ENCODE measurements around the gene FCN2.

DNA sequence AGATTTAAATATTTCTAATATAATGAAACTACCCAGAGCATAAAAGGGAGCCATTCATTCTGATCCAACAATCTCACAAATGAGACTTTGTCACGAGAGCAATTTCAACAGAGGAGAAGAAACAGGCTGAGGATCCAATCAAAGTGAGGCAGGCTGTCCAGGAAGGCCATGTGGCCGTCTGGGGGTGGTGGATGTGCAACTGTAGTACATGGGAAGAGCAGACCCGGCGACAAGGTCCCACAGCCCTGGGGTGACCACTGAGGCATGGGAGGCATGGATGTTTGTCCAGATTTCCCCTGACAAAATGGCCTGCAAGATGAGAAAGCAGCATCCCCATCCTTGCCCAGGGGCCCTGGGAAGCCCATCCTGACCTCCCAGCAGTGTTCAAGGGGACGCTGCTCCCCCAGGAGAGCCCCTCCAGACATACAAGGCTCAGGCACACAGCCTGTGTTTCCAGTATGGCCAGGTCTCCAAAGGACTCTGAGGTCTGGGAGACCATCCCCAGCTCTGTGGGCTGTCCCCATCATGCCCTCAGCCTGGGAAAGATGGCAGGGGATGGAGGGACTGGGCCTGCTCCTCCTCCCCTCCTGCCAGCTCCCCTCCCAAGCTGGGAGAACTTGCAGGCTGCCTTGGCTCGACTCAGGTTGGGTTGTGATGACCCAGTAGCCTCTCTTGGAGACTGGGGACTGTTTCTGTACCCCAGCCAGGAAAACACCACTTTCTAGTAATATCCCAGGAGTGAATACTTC is 27.5 kb upstream of the FCN2 start:
- TF ChIP-seq, protein P1, sequence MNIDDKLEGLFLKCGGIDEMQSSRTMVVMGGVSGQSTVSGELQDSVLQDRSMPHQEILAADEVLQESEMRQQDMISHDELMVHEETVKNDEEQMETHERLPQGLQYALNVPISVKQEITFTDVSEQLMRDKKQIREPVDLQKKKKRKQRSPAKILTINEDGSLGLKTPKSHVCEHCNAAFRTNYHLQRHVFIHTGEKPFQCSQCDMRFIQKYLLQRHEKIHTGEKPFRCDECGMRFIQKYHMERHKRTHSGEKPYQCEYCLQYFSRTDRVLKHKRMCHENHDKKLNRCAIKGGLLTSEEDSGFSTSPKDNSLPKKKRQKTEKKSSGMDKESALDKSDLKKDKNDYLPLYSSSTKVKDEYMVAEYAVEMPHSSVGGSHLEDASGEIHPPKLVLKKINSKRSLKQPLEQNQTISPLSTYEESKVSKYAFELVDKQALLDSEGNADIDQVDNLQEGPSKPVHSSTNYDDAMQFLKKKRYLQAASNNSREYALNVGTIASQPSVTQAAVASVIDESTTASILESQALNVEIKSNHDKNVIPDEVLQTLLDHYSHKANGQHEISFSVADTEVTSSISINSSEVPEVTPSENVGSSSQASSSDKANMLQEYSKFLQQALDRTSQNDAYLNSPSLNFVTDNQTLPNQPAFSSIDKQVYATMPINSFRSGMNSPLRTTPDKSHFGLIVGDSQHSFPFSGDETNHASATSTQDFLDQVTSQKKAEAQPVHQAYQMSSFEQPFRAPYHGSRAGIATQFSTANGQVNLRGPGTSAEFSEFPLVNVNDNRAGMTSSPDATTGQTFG (tag by site-specific recombination; IDR thresholded peaks at IDR 0.05; ENCODE audit: borderline replicate concordance) = no peak
- TF ChIP-seq, protein P2, sequence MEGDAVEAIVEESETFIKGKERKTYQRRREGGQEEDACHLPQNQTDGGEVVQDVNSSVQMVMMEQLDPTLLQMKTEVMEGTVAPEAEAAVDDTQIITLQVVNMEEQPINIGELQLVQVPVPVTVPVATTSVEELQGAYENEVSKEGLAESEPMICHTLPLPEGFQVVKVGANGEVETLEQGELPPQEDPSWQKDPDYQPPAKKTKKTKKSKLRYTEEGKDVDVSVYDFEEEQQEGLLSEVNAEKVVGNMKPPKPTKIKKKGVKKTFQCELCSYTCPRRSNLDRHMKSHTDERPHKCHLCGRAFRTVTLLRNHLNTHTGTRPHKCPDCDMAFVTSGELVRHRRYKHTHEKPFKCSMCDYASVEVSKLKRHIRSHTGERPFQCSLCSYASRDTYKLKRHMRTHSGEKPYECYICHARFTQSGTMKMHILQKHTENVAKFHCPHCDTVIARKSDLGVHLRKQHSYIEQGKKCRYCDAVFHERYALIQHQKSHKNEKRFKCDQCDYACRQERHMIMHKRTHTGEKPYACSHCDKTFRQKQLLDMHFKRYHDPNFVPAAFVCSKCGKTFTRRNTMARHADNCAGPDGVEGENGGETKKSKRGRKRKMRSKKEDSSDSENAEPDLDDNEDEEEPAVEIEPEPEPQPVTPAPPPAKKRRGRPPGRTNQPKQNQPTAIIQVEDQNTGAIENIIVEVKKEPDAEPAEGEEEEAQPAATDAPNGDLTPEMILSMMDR (tag by site-specific recombination; IDR thresholded peaks at IDR 0.05) = no peak
- TF ChIP-seq ZNF211 (tag by site-specific recombination; IDR thresholded peaks at IDR 0.05; ENCODE audit: low read depth) (no peak), ZNF184 (tag by site-specific recombination; IDR thresholded peaks at IDR 0.05) (no peak), YY2 (tag by site-specific recombination; IDR thresholded peaks at IDR 0.05) (no peak), KLF1 (tag by site-specific recombination; IDR thresholded peaks at IDR 0.05) (no peak)
- TF ChIP-seq, protein P3, sequence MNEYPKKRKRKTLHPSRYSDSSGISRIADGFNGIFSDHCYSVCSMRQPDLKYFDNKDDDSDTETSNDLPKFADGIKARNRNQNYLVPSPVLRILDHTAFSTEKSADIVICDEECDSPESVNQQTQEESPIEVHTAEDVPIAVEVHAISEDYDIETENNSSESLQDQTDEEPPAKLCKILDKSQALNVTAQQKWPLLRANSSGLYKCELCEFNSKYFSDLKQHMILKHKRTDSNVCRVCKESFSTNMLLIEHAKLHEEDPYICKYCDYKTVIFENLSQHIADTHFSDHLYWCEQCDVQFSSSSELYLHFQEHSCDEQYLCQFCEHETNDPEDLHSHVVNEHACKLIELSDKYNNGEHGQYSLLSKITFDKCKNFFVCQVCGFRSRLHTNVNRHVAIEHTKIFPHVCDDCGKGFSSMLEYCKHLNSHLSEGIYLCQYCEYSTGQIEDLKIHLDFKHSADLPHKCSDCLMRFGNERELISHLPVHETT (tag by site-specific recombination; IDR thresholded peaks at IDR 0.05) = no peak
- TF ChIP-seq, protein P4, sequence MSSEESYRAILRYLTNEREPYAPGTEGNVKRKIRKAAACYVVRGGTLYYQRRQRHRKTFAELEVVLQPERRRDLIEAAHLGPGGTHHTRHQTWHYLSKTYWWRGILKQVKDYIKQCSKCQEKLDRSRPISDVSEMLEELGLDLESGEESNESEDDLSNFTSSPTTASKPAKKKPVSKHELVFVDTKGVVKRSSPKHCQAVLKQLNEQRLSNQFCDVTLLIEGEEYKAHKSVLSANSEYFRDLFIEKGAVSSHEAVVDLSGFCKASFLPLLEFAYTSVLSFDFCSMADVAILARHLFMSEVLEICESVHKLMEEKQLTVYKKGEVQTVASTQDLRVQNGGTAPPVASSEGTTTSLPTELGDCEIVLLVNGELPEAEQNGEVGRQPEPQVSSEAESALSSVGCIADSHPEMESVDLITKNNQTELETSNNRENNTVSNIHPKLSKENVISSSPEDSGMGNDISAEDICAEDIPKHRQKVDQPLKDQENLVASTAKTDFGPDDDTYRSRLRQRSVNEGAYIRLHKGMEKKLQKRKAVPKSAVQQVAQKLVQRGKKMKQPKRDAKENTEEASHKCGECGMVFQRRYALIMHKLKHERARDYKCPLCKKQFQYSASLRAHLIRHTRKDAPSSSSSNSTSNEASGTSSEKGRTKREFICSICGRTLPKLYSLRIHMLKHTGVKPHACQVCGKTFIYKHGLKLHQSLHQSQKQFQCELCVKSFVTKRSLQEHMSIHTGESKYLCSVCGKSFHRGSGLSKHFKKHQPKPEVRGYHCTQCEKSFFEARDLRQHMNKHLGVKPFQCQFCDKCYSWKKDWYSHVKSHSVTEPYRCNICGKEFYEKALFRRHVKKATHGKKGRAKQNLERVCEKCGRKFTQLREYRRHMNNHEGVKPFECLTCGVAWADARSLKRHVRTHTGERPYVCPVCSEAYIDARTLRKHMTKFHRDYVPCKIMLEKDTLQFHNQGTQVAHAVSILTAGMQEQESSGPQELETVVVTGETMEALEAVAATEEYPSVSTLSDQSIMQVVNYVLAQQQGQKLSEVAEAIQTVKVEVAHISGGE (tag by site-specific recombination; conservative IDR thresholded peaks at IDR 0.05; ENCODE audit: low read depth) = no peak

All from HEK293 (cell line).